PC-9 (cell line): ENCODE data around the gene EXOSC5. TPM values are rescaled to one million over a fixed set of nuclear protein-coding genes. Genes with fewer than 3 reads are reported as not detected.
A peak's percentile ranks its signal among the peaks of the same experiment; 100 is the strongest.

ENCODE experiments used
- BruUV-seq: library from RNA; stranded (reverse); fragments of 400-500 nt; replicated peaks from 2 replicates; lab custom pipeline; 2021; lab: Mats Ljungman, UMichigan
- CTCF ChIA-PET: fragments of 300-600 bp; sonication (Branson Sonifier 250); formaldehyde crosslinking; loops from one replicate; lab custom pipeline; 2022; ENCODE audit warnings: antibody characterized with exemption; lab: Charles Lee
- POLR2A ChIA-PET: fragments of 300-600 bp; sonication (Branson Sonifier 250); formaldehyde crosslinking; loops from one replicate; lab custom pipeline; 2022; ENCODE audit warnings: antibody characterized with exemption; ENCODE audit not compliant: unreplicated experiment; lab: Charles Lee
- DNase-seq, 2 experiments: peaks; one replicate each; pipeline versions ENCODE4 v3.0.0 to v3.0.0-alpha.2; 2015 to 2022; ENCODE audit warnings: mixed read lengths in 1 of 2
- H2AFZ ChIP-seq: fragments of 200-600 bp; sonication (generic); 2 replicates; pipeline ENCODE4 v1.8.1; 2017; ENCODE audit warnings: antibody characterized with exemption
- H3F3A ChIP-seq: fragments of 200-600 bp; sonication (generic); 2 replicates; pipeline ENCODE4 v1.8.1; 2017; ENCODE audit warnings: antibody characterized with exemption, mild to moderate bottlenecking, low read depth; ENCODE audit not compliant: insufficient read depth
- H3K27ac ChIP-seq: fragments of 200-600 bp; sonication (generic); 2 replicates; pipeline ENCODE4 v1.6.1; 2016; ENCODE audit warnings: mixed run types
- H3K27me3 ChIP-seq: fragments of 200-600 bp; sonication (generic); 2 replicates; pipeline ENCODE4 v1.6.1; 2016; ENCODE audit warnings: low read depth, mixed run types; ENCODE audit not compliant: insufficient read depth
- H3K36me3 ChIP-seq: fragments of 200-600 bp; sonication (generic); 2 replicates; pipeline ENCODE4 v1.6.1; 2016; ENCODE audit warnings: low read depth, mixed run types
- H3K4me1 ChIP-seq: fragments of 200-600 bp; sonication (generic); replicated peaks from 2 replicates; pipeline ENCODE4 v1.6.1; 2016; ENCODE audit warnings: mixed run types; ENCODE audit not compliant: insufficient read depth
- H3K4me2 ChIP-seq: fragments of 200-600 bp; sonication (generic); 2 replicates; pipeline ENCODE4 v1.6.1; 2017; ENCODE audit warnings: mixed run types
- H3K4me3 ChIP-seq: fragments of 200-600 bp; sonication (generic); 2 replicates; pipeline ENCODE4 v1.6.1; 2016; ENCODE audit warnings: mixed run types
- H3K79me2 ChIP-seq: fragments of 200-600 bp; sonication (generic); 2 replicates; pipeline ENCODE4 v1.6.1; 2017; ENCODE audit warnings: low read depth, mixed run types
- H3K9me2 ChIP-seq: fragments of 200-600 bp; sonication (generic); 2 replicates; pipeline ENCODE4 v1.8.1; 2017; ENCODE audit warnings: mild to moderate bottlenecking; ENCODE audit not compliant: insufficient read depth
- H3K9me3 ChIP-seq: fragments of 200-600 bp; sonication (generic); 2 replicates; pipeline ENCODE4 v1.8.1; 2016; ENCODE audit warnings: low read depth; ENCODE audit not compliant: insufficient read depth
- H4K20me1 ChIP-seq: fragments of 200-600 bp; sonication (generic); 2 replicates; pipeline ENCODE4 v1.8.1; 2017; ENCODE audit not compliant: insufficient read depth
- EZH2 ChIP-seq: fragments of 200-600 bp; sonication (generic); IDR thresholded peaks from 2 replicates; pipeline ENCODE4 v1.8.0; 2017; ENCODE audit warnings: antibody characterized with exemption, low read depth
- intact Hi-C: fragments of 100-400 bp; cut with micrococcal nuclease; formaldehyde crosslinking; loops from one replicate; pipeline ENCODE4 v1.10.0; 2022; ENCODE audit not compliant: unreplicated experiment
- total RNA-seq: library from RNA; stranded (reverse); gene quantifications from 2 replicates; pipeline ENCODE4 v1.2.3, GENCODE V29; 2021
- TF ChIP-seq, protein P1 (sequence below): fragments of 200-600 bp; sonication (generic); conservative IDR thresholded peaks from 2 replicates; pipeline ENCODE4 v1.6.1; 2017; ENCODE audit warnings: mixed run types, antibody characterized with exemption, mild to moderate bottlenecking, moderate library complexity

EXOSC5 gene
- total RNA-seq, 1 experiment from 2014 or later, result 37.7 TPM

GRCh38 chr19:41434450-41434849 lies 37.3 kb upstream of the EXOSC5 start:
- H3K9me3 ChIP-seq, result no peaks in the 10 kb centered on the region
- peaks cover 6% of the 10 kb centered on the region; the same call in 1 of the 2 replicates for H3K79me2 ChIP-seq
- no TSS peak for BruUV-seq
- POLR2A ChIA-PET, result no interaction called here
- H3F3A ChIP-seq, result peaks cover 3% of the 10 kb centered on the region; the same call in 1 of the 2 replicates
- H3K9me2 ChIP-seq, result no peaks in the 10 kb centered on the region
- TF ChIP-seq EZH2, result no peak
- TF ChIP-seq, protein P1, sequence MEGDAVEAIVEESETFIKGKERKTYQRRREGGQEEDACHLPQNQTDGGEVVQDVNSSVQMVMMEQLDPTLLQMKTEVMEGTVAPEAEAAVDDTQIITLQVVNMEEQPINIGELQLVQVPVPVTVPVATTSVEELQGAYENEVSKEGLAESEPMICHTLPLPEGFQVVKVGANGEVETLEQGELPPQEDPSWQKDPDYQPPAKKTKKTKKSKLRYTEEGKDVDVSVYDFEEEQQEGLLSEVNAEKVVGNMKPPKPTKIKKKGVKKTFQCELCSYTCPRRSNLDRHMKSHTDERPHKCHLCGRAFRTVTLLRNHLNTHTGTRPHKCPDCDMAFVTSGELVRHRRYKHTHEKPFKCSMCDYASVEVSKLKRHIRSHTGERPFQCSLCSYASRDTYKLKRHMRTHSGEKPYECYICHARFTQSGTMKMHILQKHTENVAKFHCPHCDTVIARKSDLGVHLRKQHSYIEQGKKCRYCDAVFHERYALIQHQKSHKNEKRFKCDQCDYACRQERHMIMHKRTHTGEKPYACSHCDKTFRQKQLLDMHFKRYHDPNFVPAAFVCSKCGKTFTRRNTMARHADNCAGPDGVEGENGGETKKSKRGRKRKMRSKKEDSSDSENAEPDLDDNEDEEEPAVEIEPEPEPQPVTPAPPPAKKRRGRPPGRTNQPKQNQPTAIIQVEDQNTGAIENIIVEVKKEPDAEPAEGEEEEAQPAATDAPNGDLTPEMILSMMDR, result no peak
- H3K27me3 ChIP-seq, result no peaks in the 10 kb centered on the region
- intact Hi-C loops, result loop anchor here (10.0 kb wide), 1 partner anchor 80 kb away; the partner anchor contains the start of gene TGFB1
- H2AFZ ChIP-seq, result no peak overlapping the region
- DNase-seq, result no peak
- no peak overlapping the region for H3K4me3 ChIP-seq
- peaks cover 7% of the 10 kb centered on the region; the same call in 1 of the 2 replicates for H3K4me1 ChIP-seq
- no peaks in the 10 kb centered on the region for H4K20me1 ChIP-seq
- H3K4me2 ChIP-seq, result no peak overlapping the region
- CTCF ChIA-PET, result interaction anchor here (0.7 kb wide), 1 partner anchor 280 kb away, joined by 12 read pairs; no protein-coding TSS in a partner anchor
- no peak overlapping the region for H3K27ac ChIP-seq
- no peaks in the 10 kb centered on the region for H3K36me3 ChIP-seq

DNA sequence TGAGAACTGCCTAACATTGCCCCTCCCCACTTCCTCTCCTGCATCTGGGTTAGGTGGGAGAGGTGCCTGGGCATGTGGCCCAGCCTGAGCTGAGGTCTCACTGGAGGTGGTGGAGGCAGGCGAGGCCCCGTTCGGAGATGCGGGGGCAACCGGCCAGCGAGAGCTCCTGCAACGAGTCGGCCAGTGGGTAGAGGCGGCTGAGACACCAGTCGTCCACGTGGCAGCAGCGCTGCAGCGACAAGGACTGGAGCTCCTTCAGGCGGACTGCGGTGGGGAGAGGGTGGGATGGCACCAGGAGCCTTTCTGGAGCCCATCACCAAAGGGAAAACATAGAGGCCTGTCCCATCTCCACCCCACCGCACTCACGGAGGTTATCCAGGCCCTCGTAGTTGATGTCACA lies 36.0 kb upstream of the EXOSC5 start:
- CTCF ChIA-PET, result no interaction called here
- Histone ChIP-seq H3F3A (peaks cover 10% of the 10 kb centered on the region; the same call in 1 of the 2 replicates), H3K9me3 (no peaks in the 10 kb centered on the region), H3K9me2 (no peaks in the 10 kb centered on the region), H4K20me1 (no peaks in the 10 kb centered on the region), H3K4me3 (no peak overlapping the region), H2AFZ (no peak overlapping the region), H3K36me3 (no peaks in the 10 kb centered on the region), H3K27ac (no peak overlapping the region), H3K79me2 (no peaks in the 10 kb centered on the region), H3K4me2 (no peak overlapping the region), H3K27me3 (no peaks in the 10 kb centered on the region), H3K4me1 (no peaks in the 10 kb centered on the region)
- TF ChIP-seq, protein P1, result no peak
- TF ChIP-seq EZH2, result no peak
- DNase-seq, result no peak
- POLR2A ChIA-PET, result no interaction called here
- intact Hi-C loops, result loop anchor here (10.0 kb wide), 1 partner anchor 78 kb away; the partner anchor contains the start of gene TGFB1
- no TSS peak for BruUV-seq

DNA sequence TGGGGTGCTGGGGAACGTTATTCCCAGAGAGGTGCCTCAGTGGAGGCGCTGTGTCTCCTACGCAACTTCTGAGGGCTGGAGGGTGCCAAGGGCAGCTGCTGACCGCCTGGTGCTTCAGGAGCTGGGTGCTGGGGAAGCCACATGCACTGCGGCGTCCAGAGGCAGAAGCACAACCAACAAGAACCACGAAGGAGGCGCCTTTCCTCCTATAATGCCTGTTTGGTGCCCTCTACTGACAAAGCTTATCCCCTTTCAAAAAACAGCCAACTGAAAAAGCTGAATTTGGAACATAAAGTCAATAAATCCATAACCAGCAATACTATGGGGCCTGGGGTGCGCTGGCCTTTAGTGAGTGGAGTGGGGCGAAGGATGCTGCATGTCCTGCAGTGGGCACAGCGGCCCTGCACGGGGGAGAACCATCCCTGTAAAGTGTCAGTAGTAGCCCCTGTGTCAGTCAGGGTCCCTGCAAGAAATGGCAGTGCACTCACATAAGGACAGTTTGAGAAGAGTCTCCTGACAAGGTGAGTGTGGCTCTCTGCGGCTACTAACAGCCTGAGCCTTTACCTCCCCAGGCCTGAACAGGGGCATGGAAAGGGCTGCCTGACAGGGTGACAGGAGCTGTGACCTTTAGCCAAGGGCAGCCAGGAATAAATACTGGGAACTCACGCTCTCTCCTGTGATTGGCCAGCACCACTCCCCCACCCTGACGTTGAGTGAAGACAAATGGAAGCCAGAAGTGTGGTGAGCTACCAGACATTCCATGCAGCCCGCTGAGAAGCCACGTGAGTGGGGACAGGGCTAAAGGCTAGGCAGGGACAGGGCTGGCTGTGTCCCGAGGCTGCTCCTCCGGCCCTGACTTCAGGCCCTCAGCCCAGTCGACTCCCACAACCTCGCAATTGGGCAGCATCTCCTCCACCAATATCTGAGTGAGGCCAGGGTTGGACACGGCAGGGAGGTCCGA lies 34.5 kb upstream of the EXOSC5 start:
- Histone ChIP-seq H3K4me2 (no peak overlapping the region), H3K36me3 (no peaks in the 10 kb centered on the region), H3F3A (peaks cover 10% of the 10 kb centered on the region; the same call in 1 of the 2 replicates), H4K20me1 (no peaks in the 10 kb centered on the region), H3K9me3 (no peaks in the 10 kb centered on the region), H3K27ac (no peak overlapping the region), H3K4me1 (no peaks in the 10 kb centered on the region), H2AFZ (no peak overlapping the region), H3K79me2 (no peaks in the 10 kb centered on the region), H3K4me3 (no peak overlapping the region), H3K27me3 (no peaks in the 10 kb centered on the region), H3K9me2 (no peaks in the 10 kb centered on the region)
- intact Hi-C loops, result loop anchor here (2.0 to 10.0 kb wide), 2 partner anchors 77 to 111 kb away; partner anchors contain the start of gene TGFB1
- no peak for TF ChIP-seq EZH2
- TF ChIP-seq, protein P1, result peak; percentile 45
- no peak for DNase-seq
- CTCF ChIA-PET, result interaction anchor here (0.6 kb wide), 1 partner anchor 248 kb away, joined by 5 read pairs; no protein-coding TSS in a partner anchor
- POLR2A ChIA-PET, result interaction anchor here (0.6 kb wide), 1 partner anchor 168 kb away, joined by 4 read pairs; no protein-coding TSS in a partner anchor
- no TSS peak for BruUV-seq
